CD1c-positive myeloid dendritic cell (primary cell): ENCODE results near the gene CIBAR2.
"Not testable (repeated sequence)": the region's sequence is repeated elsewhere in the genome, so short reads cannot be mapped to it uniquely, and the experiment has no call there.

ENCODE experiments used
- DNase-seq: peaks from one replicate; pipeline ENCODE4 v3.0.0-alpha.2; 2016; ENCODE audit errors: extremely low spot score

Gene CIBAR2

GRCh38 chr16:85128079-85128837 is 16.0 kb upstream of the CIBAR2 start:
- DNase-seq, result no peak

GRCh38 chr16:85127379-85127723 is 15.1 kb upstream of the CIBAR2 start:
- DNase-seq, result no peak

DNA sequence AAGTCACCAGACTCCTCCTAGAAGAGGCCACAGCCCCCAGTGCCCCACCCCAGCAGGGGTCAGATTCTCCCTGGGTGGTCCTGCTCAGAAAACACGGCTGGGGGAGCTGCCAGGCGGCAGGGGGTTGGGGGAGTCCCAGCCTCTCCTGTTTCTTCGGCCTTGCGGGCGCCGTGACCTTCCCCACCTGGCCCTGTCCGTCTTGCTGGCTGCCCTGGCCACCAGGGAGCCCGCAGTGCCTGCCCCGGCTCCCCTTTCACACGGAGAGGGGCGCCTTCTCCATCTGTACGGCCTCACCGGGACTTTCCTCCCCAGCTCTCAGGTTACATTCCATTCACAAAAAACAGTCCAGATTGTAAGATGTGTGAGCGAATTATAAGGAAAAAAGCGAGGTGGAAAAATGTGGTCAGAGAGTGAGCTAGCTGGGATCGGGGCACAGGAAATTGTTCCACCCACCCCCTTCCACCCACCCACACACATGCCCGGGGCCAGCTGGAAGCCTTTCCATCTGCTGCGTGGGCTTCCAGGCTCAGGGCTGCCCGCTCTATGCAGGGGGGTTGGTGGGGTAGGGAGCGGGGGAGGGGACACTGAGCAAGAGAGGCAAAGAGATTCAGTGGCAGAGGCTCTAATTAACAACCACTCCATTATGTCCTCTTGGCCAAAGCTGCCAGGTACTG is 14.6 kb upstream of the CIBAR2 start:
- DNase-seq, result peak; percentile 63

DNA sequence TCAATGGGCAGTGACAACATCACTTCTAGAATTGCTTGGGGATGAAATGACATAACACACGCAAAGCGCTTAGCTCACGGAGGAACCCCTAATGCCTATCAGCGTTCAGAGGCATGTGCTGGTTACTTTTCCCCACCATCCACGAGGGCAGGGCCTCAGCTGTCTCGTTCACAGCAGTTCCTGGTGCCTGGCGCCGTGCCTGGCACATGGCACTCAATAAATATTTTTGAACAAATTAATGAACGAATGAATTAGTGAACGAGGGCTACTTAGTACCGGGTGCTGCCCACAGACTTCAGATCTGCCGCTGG is 14.1 kb upstream of the CIBAR2 start:
- no peak for DNase-seq

DNA sequence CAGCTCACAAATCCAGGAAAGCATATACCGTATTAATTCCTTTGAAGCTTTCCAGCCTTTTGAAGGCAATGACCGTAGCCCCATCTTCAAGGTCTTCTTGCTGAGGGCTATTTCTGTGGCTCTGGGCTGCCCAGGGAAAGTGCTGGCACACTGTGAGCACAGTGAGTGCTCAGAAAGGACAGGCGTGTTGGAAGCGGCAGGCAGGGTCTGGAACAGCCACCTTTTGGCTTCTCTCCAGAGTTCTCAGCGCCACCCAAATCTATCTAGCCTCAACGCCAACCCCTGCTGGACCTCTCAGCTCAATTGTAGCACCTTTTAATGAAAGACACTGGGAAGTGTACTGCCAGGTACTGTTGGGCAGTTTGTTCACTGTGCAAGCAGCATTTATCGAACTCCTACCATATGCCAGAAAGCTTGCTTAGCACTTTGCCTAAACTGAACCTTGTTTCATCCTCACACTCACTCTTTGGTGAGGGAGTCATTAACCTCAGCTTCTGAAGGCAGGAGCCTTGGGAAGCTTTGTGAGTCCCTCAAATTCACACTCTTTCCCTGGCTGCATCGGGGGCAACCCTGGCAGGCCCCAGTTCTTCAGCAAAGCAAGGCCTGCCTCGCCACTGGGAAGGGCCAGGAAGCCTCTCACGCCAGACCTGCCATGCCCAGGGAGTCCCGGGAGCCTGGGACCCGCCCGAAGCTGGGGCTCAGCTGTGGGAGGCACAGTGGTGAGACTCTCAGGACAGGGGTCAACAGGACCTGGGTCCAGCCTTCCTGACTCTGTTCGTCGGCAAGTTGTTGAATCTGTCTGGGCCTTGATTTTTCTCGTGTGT is 13.5 kb upstream of the CIBAR2 start:
- DNase-seq, result no peak

DNA sequence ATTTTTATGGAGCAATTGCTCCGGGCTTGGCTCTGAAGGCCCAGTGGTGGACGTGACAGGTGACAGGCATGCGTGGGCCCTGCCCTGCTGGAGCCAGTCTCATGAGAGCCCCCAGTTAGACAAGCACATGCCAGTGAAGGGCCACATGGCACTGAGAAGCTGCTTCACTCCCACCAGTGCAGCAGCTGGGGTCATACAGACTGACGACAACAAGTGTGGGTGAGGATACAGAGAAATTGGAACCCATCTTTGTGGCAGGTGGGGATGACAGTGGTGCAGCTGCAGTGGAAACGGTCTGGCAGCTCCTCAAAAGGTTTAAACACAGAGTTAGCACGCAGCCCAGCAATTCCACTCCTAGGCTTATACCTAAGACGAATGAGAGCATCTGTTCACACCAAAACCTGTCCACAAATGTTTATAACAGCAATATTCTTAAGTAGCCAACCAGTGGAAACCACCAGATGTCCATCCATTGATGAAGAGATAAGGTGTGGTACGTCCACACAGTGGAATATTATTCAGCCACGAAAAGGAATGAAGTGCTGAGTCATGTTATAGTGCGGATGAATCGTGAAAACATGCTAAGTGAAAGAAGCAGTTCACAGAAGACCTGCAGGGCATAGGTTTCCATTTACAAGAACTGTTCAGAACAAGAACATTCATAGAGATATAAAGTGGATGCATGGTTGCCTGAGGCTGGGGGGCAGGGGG is 12.5 kb upstream of the CIBAR2 start:
- no peak for DNase-seq

GRCh38 chr16:85123891-85124635 is 11.8 kb upstream of the CIBAR2 start:
- DNase-seq, result no peak

DNA sequence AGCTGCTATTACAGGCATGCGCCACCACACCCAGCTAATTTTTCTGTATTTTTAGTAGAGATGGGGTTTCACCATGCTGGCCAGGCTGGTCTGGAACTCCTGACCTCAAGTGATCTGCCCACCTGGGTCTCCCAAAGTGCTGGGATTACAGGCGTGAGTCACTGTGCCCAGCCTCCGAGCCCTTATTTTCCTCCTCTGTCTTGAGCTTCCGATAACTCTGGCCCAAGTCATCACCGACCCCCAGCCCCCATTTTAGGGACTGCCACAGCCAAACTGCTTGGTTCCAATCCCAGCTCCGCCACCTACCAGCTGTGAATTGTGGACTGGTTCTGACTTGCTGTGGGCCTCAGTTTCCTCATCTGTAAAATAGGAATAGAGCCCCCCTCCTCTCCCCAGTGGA is 11.2 kb upstream of the CIBAR2 start:
- not testable (repeated sequence) for DNase-seq

DNA sequence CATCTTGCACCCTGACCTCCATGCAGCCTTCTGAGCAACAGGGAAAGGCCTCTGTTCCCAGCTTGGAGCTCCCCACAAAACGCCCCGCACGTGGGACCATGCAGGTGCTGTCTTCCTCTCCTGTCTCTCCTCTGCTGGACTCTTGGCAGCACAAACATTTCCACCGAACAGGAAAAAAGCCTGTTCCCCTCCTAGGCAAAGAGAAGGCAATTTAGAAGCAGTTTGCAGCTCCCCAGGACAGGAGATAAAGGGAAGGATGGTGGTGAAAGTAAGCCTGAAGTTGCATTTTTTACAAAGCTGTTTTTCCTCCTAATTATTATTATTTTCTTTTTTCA is 7.7 kb upstream of the CIBAR2 start:
- DNase-seq, result no peak

GRCh38 chr16:85117418-85117817 is 5.1 kb upstream of the CIBAR2 start:
- DNase-seq, result no peak

DNA sequence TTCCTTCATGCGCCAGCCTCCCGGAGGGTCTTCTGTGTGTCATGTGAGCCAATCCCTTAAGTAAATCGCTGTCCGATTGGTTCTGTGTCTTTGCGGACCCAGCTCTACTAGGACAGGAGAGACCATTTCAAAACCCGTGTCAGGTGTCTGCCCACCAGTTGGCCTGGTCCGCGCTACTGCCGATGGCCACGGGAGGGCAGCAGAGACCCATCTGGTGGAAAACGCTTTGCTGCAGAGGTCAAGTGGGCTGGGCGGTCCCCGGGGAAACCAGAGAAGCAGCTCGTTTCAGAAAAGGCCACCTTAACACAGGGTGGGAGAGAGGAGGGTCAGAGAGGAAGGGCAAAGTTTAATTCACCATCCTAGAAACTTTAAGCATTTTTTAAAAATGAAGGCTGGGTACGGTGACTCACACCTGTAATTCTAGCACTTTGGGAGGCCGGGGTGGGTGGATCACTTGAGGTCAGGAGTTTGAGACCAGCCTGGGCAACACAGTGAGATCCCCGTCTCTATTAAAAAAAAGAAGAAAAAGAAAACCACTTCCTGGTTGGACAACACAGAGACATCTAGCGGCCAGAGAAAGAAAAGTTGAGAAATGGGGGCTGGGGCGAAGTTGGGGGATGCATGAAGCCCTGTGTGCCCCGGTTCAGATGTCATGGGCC is 2.8 kb upstream of the CIBAR2 start:
- DNase-seq, result peak; percentile 88

- no peak for DNase-seq
These were observed 1.6 kb upstream of the CIBAR2 start for GRCh38 chr16:85113913-85114312.

DNA sequence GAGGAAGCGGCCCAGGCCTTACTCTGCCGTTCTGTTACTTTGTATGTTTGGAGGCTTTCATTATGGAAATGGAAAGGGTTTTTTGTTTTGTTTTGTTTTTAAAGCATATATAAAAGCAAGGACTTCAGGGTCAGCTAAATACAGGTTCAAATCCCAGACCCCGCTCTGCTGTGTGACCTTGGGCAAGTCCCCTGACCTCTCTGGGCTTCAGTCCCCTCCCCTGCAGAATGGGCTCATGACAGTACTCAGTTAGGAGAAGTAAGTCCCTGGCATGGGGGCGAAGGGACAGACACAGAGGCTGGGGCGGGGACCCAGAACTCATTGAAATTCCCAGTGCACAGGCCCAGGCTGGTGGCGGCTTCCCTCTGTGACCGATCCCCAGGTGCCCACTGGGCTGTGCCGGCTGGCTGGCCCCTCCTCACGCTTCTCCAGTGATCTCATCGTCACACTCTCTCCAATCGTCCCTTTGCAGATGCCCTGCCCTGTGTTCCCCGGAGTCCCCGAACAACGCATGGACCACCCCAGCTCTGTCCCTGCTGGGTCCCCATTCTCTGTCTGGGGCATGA is 979 bp upstream of the CIBAR2 start:
- no peak for DNase-seq

GRCh38 chr16:85111184-85111583 is 1.1 kb downstream of the CIBAR2 start:
- no peak for DNase-seq

DNA sequence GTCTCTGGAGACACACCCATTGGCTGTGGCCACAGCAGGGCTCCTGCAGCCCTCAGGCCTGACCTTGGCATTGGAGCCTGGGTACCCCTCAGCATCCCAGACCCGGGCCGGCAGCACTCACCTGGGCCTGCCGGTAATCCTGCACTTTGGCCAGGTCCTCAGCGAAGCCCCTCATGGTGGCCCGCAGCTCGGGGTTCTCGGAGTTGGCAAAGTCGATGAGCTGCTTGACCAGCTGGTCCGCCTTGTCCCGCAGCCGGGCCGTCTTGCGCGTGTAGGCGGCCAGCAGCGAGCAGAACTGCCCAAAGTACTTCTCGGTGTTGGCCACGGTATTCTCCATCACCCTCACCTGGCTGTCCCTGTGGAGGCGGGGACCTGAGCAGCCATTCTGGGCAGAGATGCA is 2.2 kb downstream of the CIBAR2 start:
- DNase-seq, result no peak

- no peak for DNase-seq
These were observed 4.7 kb downstream of the CIBAR2 start for GRCh38 chr16:85107532-85107931.

GRCh38 chr16:85107083-85107482 is 5.2 kb downstream of the CIBAR2 start:
- DNase-seq, result no peak

DNA sequence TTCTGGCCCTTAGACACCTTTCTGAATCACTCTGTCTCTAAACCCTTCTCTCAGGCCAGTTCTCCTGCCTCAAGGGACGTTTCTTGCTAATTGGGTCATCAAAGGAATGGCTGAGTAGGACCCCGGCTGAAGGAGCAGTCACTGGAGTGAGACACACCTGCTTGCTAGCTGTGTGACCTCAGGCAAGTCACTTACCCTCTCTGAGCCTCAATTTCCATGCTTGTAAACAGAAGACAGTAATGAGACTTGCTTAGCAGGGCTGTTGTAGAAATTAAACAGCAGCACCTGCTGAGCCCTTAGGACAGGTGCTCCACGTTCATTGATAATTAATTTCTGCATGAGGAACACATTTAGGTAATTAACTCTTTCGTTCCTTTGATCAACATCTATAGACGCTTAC is 6.8 kb downstream of the CIBAR2 start:
- no peak for DNase-seq

DNA sequence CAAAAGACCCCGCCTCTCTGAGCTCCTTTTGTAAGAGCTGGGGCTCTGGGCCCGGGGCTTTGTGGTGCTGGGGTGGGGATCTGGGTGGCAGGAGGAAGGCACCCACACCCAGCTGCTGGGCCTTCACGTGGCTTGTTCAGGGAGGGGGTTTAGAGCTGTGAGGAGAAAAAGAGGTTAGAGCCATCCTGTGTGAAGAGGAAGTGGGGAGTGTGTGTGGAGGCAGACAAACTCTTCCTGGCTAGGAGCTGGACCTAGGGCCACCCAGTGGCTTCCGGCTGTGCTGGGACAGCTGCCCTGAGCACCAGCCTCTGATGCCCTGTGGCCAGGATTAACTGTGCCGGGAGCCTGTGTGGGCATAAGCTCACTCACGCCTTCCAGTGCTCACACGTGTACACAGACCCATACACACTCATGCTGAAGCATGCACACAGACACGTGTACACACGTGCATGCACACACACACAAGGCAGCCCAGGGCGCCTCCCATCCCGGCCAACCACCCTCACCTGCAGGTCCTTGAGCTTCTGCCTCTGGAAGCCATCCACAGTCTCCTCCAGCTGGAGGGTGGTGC is 7.4 kb downstream of the CIBAR2 start:
- peak; percentile 57 for DNase-seq

DNA sequence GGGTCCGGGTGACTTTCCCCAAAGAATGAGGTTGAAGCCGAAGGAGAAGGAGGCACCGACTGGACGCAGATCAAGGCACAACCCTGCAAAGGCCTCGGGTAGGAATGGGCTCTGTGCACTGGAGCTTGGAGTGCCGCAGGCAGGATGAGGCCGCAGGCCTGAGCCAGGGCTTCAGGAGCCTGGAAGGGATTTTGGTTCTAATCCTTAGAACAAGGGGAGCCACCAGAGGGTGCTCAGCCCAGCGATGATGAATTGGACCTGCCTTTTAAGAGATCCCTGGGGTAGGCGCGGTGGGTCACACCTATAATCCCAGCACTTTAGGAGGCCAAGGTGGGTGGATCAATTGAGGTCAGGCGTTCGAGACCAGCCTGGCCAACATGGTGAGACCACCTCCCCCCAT is 8.1 kb downstream of the CIBAR2 start:
- DNase-seq, result no peak
